ENCODE measurements around the gene POLR3GL.

POLR3GL gene

DNA sequence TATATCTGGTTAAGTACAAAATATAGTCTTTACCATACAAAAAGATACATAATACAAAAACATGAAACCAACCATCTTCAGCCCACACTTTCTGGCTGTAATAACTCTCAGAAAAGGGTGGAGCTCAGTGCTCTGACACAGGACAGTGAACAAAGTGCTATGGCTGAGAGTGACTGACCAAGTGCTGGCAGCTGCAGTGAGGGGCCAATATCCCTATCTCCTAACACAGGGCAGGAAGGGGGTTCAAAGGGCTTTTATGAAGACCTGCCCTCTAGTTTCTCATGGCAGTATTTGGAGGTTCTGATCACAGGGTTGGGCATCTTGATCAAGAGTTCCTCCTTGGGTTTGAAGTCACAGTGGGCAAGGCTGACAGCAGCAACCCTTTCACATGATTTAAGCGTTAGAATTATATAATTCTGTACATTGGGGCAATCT, 28.0 kb downstream of the POLR3GL start:
- in situ Hi-C loops (cut with HindIII; ENCODE audit: low sequenced_read_pairs): no loop called here
- DNase-seq (ENCODE audit: low read depth): no peak
- TF ChIP-seq CTCF (IDR thresholded peaks at IDR 0.05; ENCODE audit: low read depth, low read length, missing control alignments): no peak
- H3K4me3 ChIP-seq (ENCODE audit: low read depth, low read length): peak overlapping the region; percentile 65

GRCh38 chr1:145992958-145993617, 28.6 kb downstream of the POLR3GL start:
- in situ Hi-C loops (cut with HindIII; ENCODE audit: low sequenced_read_pairs): no loop called here
- peak overlapping the region; percentile 65 for H3K4me3 ChIP-seq (ENCODE audit: low read depth, low read length)
- DNase-seq (ENCODE audit: low read depth): no peak
- no peak for TF ChIP-seq CTCF (IDR thresholded peaks at IDR 0.05; ENCODE audit: low read depth, low read length, missing control alignments)

GRCh38 chr1:145993618-145994390, 29.3 kb downstream of the POLR3GL start:
- peak overlapping the region; percentile 65 for H3K4me3 ChIP-seq (ENCODE audit: low read depth, low read length)
- no peak for DNase-seq (ENCODE audit: low read depth)
- TF ChIP-seq CTCF (IDR thresholded peaks at IDR 0.05; ENCODE audit: low read depth, low read length, missing control alignments): no peak
- in situ Hi-C loops (cut with HindIII; ENCODE audit: low sequenced_read_pairs): no loop called here

- DNase-seq (ENCODE audit: low read depth): no peak
- peak overlapping the region; percentile 65 for H3K4me3 ChIP-seq (ENCODE audit: low read depth, low read length)
- no peak for TF ChIP-seq CTCF (IDR thresholded peaks at IDR 0.05; ENCODE audit: low read depth, low read length, missing control alignments)
- in situ Hi-C loops (cut with HindIII; ENCODE audit: low sequenced_read_pairs): no loop called here
Measured at GRCh38 chr1:145994391-145995120, 30.1 kb downstream of the POLR3GL start.

GRCh38 chr1:145995148-145995881, 30.8 kb downstream of the POLR3GL start:
- no peak for TF ChIP-seq CTCF (IDR thresholded peaks at IDR 0.05; ENCODE audit: low read depth, low read length, missing control alignments)
- in situ Hi-C loops (cut with HindIII; ENCODE audit: low sequenced_read_pairs): no loop called here
- H3K4me3 ChIP-seq (ENCODE audit: low read depth, low read length): peak overlapping the region; percentile 65
- DNase-seq (ENCODE audit: low read depth): no peak

GRCh38 chr1:145995964-145996432, 31.5 kb downstream of the POLR3GL start:
- no peak for TF ChIP-seq CTCF (IDR thresholded peaks at IDR 0.05; ENCODE audit: low read depth, low read length, missing control alignments)
- no peak for DNase-seq (ENCODE audit: low read depth)

More at GRCh38 chr1:145995964-145996432, 31.5 kb downstream of the POLR3GL start:
- in situ Hi-C loops (cut with HindIII; ENCODE audit: low sequenced_read_pairs): no loop called here
- peak overlapping the region; percentile 65 for H3K4me3 ChIP-seq (ENCODE audit: low read depth, low read length)

Measured in astrocyte of the cerebellum (primary cell).